GM19099 (cell line): Measurements from ENCODE around the gene ETV4.

Source experiments
- POLR2A ChIP-seq: IDR thresholded peaks from 3 replicates; pipeline ENCODE4 v1.6.1; 2011; ENCODE audit warnings: low read depth; ENCODE audit not compliant: insufficient read length; ENCODE audit errors: extremely low read depth

ETV4 gene

GRCh38 chr17:43546319-43547188 lies at the start of gene ETV4:
Gene ETV4, minus strand, starts transcription at chr17:43546340. Its CDS starts 723 bp downstream, at chr17:43545617.
- no peak for TF ChIP-seq POLR2A

- no peak for TF ChIP-seq POLR2A
Measured at GRCh38 chr17:43595466-43595865, 49.3 kb upstream of the ETV4 start.

- no peak for TF ChIP-seq POLR2A
Measured at GRCh38 chr17:43591779-43592562, 45.8 kb upstream of the ETV4 start.

- no peak for TF ChIP-seq POLR2A
Measured at GRCh38 chr17:43591001-43591400, 44.9 kb upstream of the ETV4 start.

GRCh38 chr17:43588664-43589435 lies 42.7 kb upstream of the ETV4 start:
- no peak for TF ChIP-seq POLR2A

- TF ChIP-seq POLR2A, result no peak
Measured at GRCh38 chr17:43588121-43588520, 42.0 kb upstream of the ETV4 start.

GRCh38 chr17:43587647-43588046 lies 41.5 kb upstream of the ETV4 start:
- TF ChIP-seq POLR2A, result no peak

GRCh38 chr17:43584666-43585102 lies 38.5 kb upstream of the ETV4 start:
- TF ChIP-seq POLR2A, result no peak

- no peak for TF ChIP-seq POLR2A
Measured at GRCh38 chr17:43583332-43583731, 37.2 kb upstream of the ETV4 start.

- no peak for TF ChIP-seq POLR2A
Measured at GRCh38 chr17:43581613-43582012, 35.5 kb upstream of the ETV4 start.

GRCh38 chr17:43581130-43581529 lies 35.0 kb upstream of the ETV4 start:
- no peak for TF ChIP-seq POLR2A

GRCh38 chr17:43579566-43580140 lies 33.5 kb upstream of the ETV4 start:
- TF ChIP-seq POLR2A, result no peak

GRCh38 chr17:43578699-43579565 lies 32.8 kb upstream of the ETV4 start:
- TF ChIP-seq POLR2A, result peak; percentile 19

- TF ChIP-seq POLR2A, result no peak
Measured at GRCh38 chr17:43578404-43578698, 32.2 kb upstream of the ETV4 start.
